Ovary (tissue), 9 donors: ENCODE data around the gene CORO6. TPM values are rescaled to one million over a fixed set of nuclear protein-coding genes. Genes with fewer than 3 reads are reported as not detected.

ENCODE experiments used
- DNase-seq, 5 donors: peaks; one replicate each; pipeline ENCODE4 v3.0.0-alpha.2; 2019 to 2020
- H3K27ac ChIP-seq, 2 donors: fragments of 200-600 bp; one replicate each; pipeline versions ENCODE4 v1.5.1 to v1.8.0; 2019 to 2022
- H3K27me3 ChIP-seq: fragments of 200-600 bp; one replicate; pipeline ENCODE4 v1.8.0; 2022
- H3K36me3 ChIP-seq: fragments of 200-600 bp; sonication (generic); one replicate; pipeline ENCODE4 v1.5.1; 2019
- H3K4me1 ChIP-seq: one replicate; pipeline ENCODE4 v1.8.1; 2013; ENCODE audit warnings: mild to moderate bottlenecking, moderate library complexity; ENCODE audit not compliant: insufficient read depth
- H3K4me3 ChIP-seq: fragments of 200-600 bp; sonication (generic); one replicate; pipeline ENCODE4 v1.5.1; 2017
- H3K9me3 ChIP-seq, 2 donors: fragments of 200-600 bp in 1 of 2; sonication (generic) in 1 of 2; one replicate each; pipeline versions ENCODE4 v1.5.1 to v1.8.1; 2013 to 2019; ENCODE audit warnings: mild to moderate bottlenecking in 1 of 2, moderate library complexity in 1 of 2
- CTCF ChIP-seq, 3 donors: fragments of 450-650 bp in 2 of 3; fragments of 200-600 bp in 1 of 3; IDR thresholded peaks; one replicate each; pipeline versions ENCODE4 v1.5.1 to v1.8.0; 2016 to 2022; ENCODE audit warnings: antibody characterized with exemption in 3 of 3, mild to moderate bottlenecking in 1 of 3
- EP300 ChIP-seq: sonication (generic); formaldehyde crosslinking; IDR thresholded peaks from one replicate; pipeline ENCODE4 v1.6.1; 2017; ENCODE audit warnings: antibody characterized with exemption
- POLR2A ChIP-seq: fragments of 450-650 bp; IDR thresholded peaks from one replicate; pipeline ENCODE4 v1.6.1; 2017; ENCODE audit warnings: antibody characterized with exemption, mild to moderate bottlenecking, moderate library complexity
- WGBS, 3 donors: extraction: QIAGEN DNeasy Blood & Tissue Kit in 1 of 3; methylation state at CpG; one replicate each; pipeline versions ENCODE4 v1.1.5 to v1.1.7; 2013 to 2017; 5-methylcytosine and 5-hydroxymethylcytosine counted together
- intact Hi-C, 4 donors: fragments of 100-400 bp; cut with DNase I; formaldehyde crosslinking; loops; one replicate each; pipeline versions ENCODE4 v1.11.0 to v1.15.1; 2022 to 2023
- polyA plus RNA-seq, 2 donors: library from polyadenylated mRNA; stranded (reverse); fragments of 200-250 nt in 1 of 2; fragments of 350-450 nt in 1 of 2; fragmentation: Illumina TruSeq in 1 of 2; extraction: RNeasy Lipid Tissue Mini Kit (QIAGEN cat#74804) in 1 of 2; gene quantifications; one replicate each; pipeline ENCODE4 v1.2.3, GENCODE V29; 2013 to 2014
- total RNA-seq, 7 donors: library from RNA; depleted of rRNA in 2 of 7; stranded (reverse); fragments of >200 nt in 2 of 7; fragmentation: NEBNext Ultra II Directional in 3 of 7; extraction: Animal tissue kit (Norgen Biotek cat#: 25700) in 3 of 7; gene quantifications; one replicate each; pipeline versions ENCODE4 v1.1.0 to v1.2.4, GENCODE V29; 2016 to 2023
- donor health status: DM: no; HTN: no; CAD: no; lungs with moderate emphysema.
- donor health status: DM: no; HTN: no; CAD: no.
- donor health status: Bipolar disorder and iron deficiency.
- donor health status: DM: yes; HTN: yes; CAD: no.
- donor health status: DM: no; HTN: no; CAD: no.
- donor health status: DM: yes; HTN: yes; CAD: no.

The CORO6 gene
- total and polyA plus RNA-seq, 9 donors: 1.2 to 9.0 (median 3.5) TPM

DNA sequence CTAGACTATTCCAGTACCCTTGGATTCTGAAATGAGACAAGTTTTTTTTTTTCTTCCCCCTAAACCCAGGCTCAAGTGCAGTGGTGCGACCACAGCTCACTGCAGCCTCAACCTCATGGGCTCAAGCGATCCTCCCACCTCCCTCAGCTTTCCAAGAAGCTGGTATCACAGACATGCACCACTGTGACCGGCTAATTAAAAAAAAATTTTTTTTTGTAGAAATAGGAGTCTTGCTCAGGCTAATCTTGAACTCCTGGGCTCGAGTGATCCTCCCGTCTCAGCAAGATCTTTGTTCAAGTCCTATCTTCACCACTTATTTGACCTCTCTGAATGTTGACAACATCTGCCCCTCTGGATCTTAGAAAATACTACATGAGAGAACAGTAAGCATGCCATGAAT lies 26.6 kb upstream of the CORO6 start:
- Histone ChIP-seq H3K36me3 (no peaks in the 10 kb centered on the region), H3K4me3 (no peak overlapping the region), H3K27ac (no peak overlapping the region), H3K9me3 (no peaks in the 10 kb centered on the region), H3K4me1 (peaks cover 7% of the 10 kb centered on the region), H3K27me3 (no peaks in the 10 kb centered on the region)
- 86 to 95% (median 94%) methylated on average over 5 of the region's 5 CpGs for WGBS, 3 donors
- intact Hi-C loops: loop anchor here in 1 of 4 donors (10.0 kb wide), 1 partner anchor 125 kb away; no protein-coding TSS in a partner anchor
- no peak for TF ChIP-seq POLR2A
- TF ChIP-seq EP300: no peak
- TF ChIP-seq CTCF (IDR thresholded peaks at IDR 0.05): no peak
- no peak for DNase-seq

GRCh38 chr17:29648005-29648404 lies 25.3 kb upstream of the CORO6 start:
- intact Hi-C loops: loop anchor here in 1 of 4 donors (10.0 kb wide), 1 partner anchor 127 kb away; no protein-coding TSS in a partner anchor
- 91 to 95% (median 93%) methylated on average over 5 of the region's 5 CpGs for WGBS, 3 donors
- no peak overlapping the region for H3K27ac ChIP-seq

GRCh38 chr17:29645515-29646051 lies 22.9 kb upstream of the CORO6 start:
- Histone ChIP-seq H3K36me3 (no peaks in the 10 kb centered on the region), H3K27me3 (no peaks in the 10 kb centered on the region), H3K27ac (peak overlapping the region; percentile 13 to 51), H3K9me3 (no peaks in the 10 kb centered on the region), H3K4me1 (peaks cover 7% of the 10 kb centered on the region), H3K4me3 (no peak overlapping the region)
- WGBS, 3 donors: 4 to 5% (median 5%) methylated on average over 5 of the region's 5 CpGs
- intact Hi-C loops: loop anchor here in 1 of 4 donors (10.0 kb wide), 1 partner anchor 129 kb away; no protein-coding TSS in a partner anchor
- no peak for TF ChIP-seq EP300
- no peak for TF ChIP-seq POLR2A
- no peak for TF ChIP-seq CTCF (IDR thresholded peaks at IDR 0.05)
- DNase-seq: peak; percentile 42 to 87 (median 69)

More at GRCh38 chr17:29648005-29648404, 25.3 kb upstream of the CORO6 start:
- DNase-seq: no peak
- no peak for TF ChIP-seq CTCF (IDR thresholded peaks at IDR 0.05)
- TF ChIP-seq EP300: no peak
- TF ChIP-seq POLR2A: no peak
- no peaks in the 10 kb centered on the region for H3K36me3 ChIP-seq
- no peaks in the 10 kb centered on the region for H3K9me3 ChIP-seq
- peaks cover 7% of the 10 kb centered on the region for H3K4me1 ChIP-seq
- no peak overlapping the region for H3K4me3 ChIP-seq
- no peaks in the 10 kb centered on the region for H3K27me3 ChIP-seq

- WGBS, 3 donors: 71 to 89% (median 79%) methylated on average over 1 of the region's 1 CpG
- intact Hi-C loops: loop anchor here in 1 of 4 donors (10.0 kb wide), 1 partner anchor 131 kb away; no protein-coding TSS in a partner anchor
These were observed 21.1 kb upstream of the CORO6 start for GRCh38 chr17:29643817-29644160.

More at GRCh38 chr17:29643817-29644160, 21.1 kb upstream of the CORO6 start:
- Histone ChIP-seq H3K9me3 (no peaks in the 10 kb centered on the region), H3K27ac (no peak overlapping the region), H3K4me1 (peaks cover 7% of the 10 kb centered on the region), H3K36me3 (no peaks in the 10 kb centered on the region), H3K27me3 (no peaks in the 10 kb centered on the region), H3K4me3 (no peak overlapping the region)
- DNase-seq: no peak
- TF ChIP-seq EP300 (no peak), CTCF (IDR thresholded peaks at IDR 0.05) (no peak), POLR2A (no peak)
